ENCODE results near the gene DNAJA2.
"Not testable (repeated sequence)": the region's sequence is repeated elsewhere in the genome, so short reads cannot be mapped to it uniquely, and the experiment has no call there.

DNAJA2 gene

GRCh38 chr16:47004652-47005051 lies 31.2 kb upstream of the DNAJA2 start:
- no peaks in the 10 kb centered on the region for H3K27me3 ChIP-seq (ENCODE audit: insufficient read depth, low read length, poor library complexity, severe bottlenecking)
- H3K36me3 ChIP-seq (ENCODE audit: insufficient read depth, low read length) = no peaks in the 10 kb centered on the region
- H3K4me2 ChIP-seq (ENCODE audit: low read depth, low read length, poor library complexity, severe bottlenecking) = no peak overlapping the region
- H3K9me2 ChIP-seq (replicated peaks; ENCODE audit: low read depth, low read length) = no peaks in the 10 kb centered on the region
- no peaks in the 10 kb centered on the region for H3K4me1 ChIP-seq (ENCODE audit: insufficient read depth, low read length, poor library complexity, severe bottlenecking)
- H3K9me3 ChIP-seq (ENCODE audit: insufficient read depth, low read depth, low read length) = no peaks in the 10 kb centered on the region
- no peak overlapping the region for H3K9ac ChIP-seq (ENCODE audit: low read depth, low read length, poor library complexity, severe bottlenecking)
- H3F3A ChIP-seq (ENCODE audit: low read depth) = no peaks in the 10 kb centered on the region
- TF ChIP-seq EZH2phosphoT487 (IDR thresholded peaks at IDR 0.05; ENCODE audit: borderline replicate concordance) = no peak
- TF ChIP-seq CTCF (conservative IDR thresholded peaks at IDR 0.05; ENCODE audit: low read length) = no peak
- no peaks in the 10 kb centered on the region for H3K79me2 ChIP-seq (ENCODE audit: insufficient read depth, low read length)
- H2AFZ ChIP-seq (ENCODE audit: low read length) = no peak overlapping the region
- no peaks in the 10 kb centered on the region for H4K20me1 ChIP-seq (ENCODE audit: insufficient read depth, low read length, poor library complexity, severe bottlenecking)
- no peak overlapping the region for H3K4me3 ChIP-seq (ENCODE audit: low read length, poor library complexity, severe bottlenecking)

GRCh38 chr16:47000066-47000465 lies 26.6 kb upstream of the DNAJA2 start:
- not testable (repeated sequence) for H2AFZ ChIP-seq (ENCODE audit: low read length); H3F3A ChIP-seq (ENCODE audit: low read depth); H3K4me3 ChIP-seq (ENCODE audit: low read length, poor library complexity, severe bottlenecking); H3K79me2 ChIP-seq (ENCODE audit: insufficient read depth, low read length); H3K27me3 ChIP-seq (ENCODE audit: insufficient read depth, low read length, poor library complexity, severe bottlenecking); H3K9me2 ChIP-seq (replicated peaks; ENCODE audit: low read depth, low read length); H3K4me1 ChIP-seq (ENCODE audit: insufficient read depth, low read length, poor library complexity, severe bottlenecking); H3K9me3 ChIP-seq (ENCODE audit: insufficient read depth, low read depth, low read length); H3K4me2 ChIP-seq (ENCODE audit: low read depth, low read length, poor library complexity, severe bottlenecking); H3K36me3 ChIP-seq (ENCODE audit: insufficient read depth, low read length); H4K20me1 ChIP-seq (ENCODE audit: insufficient read depth, low read length, poor library complexity, severe bottlenecking); H3K9ac ChIP-seq (ENCODE audit: low read depth, low read length, poor library complexity, severe bottlenecking)

GRCh38 chr16:46997844-46998243 lies 24.4 kb upstream of the DNAJA2 start:
- no peak for TF ChIP-seq CTCF (conservative IDR thresholded peaks at IDR 0.05; ENCODE audit: low read length)
- TF ChIP-seq EZH2phosphoT487 (IDR thresholded peaks at IDR 0.05; ENCODE audit: borderline replicate concordance) = no peak
- no peaks in the 10 kb centered on the region for H3K9me3 ChIP-seq (ENCODE audit: insufficient read depth, low read depth, low read length)
- no peaks in the 10 kb centered on the region for H3K36me3 ChIP-seq (ENCODE audit: insufficient read depth, low read length)
- H2AFZ ChIP-seq (ENCODE audit: low read length) = no peak overlapping the region
- no peaks in the 10 kb centered on the region for H3K27me3 ChIP-seq (ENCODE audit: insufficient read depth, low read length, poor library complexity, severe bottlenecking)
- H3K4me2 ChIP-seq (ENCODE audit: low read depth, low read length, poor library complexity, severe bottlenecking) = no peak overlapping the region
- no peak overlapping the region for H3K4me3 ChIP-seq (ENCODE audit: low read length, poor library complexity, severe bottlenecking)
- H4K20me1 ChIP-seq (ENCODE audit: insufficient read depth, low read length, poor library complexity, severe bottlenecking) = no peaks in the 10 kb centered on the region
- no peak overlapping the region for H3K9ac ChIP-seq (ENCODE audit: low read depth, low read length, poor library complexity, severe bottlenecking)
- no peaks in the 10 kb centered on the region for H3K4me1 ChIP-seq (ENCODE audit: insufficient read depth, low read length, poor library complexity, severe bottlenecking)
- H3K79me2 ChIP-seq (ENCODE audit: insufficient read depth, low read length) = no peaks in the 10 kb centered on the region
- H3F3A ChIP-seq (ENCODE audit: low read depth) = no peaks in the 10 kb centered on the region
- H3K9me2 ChIP-seq (replicated peaks; ENCODE audit: low read depth, low read length) = no peaks in the 10 kb centered on the region

- Histone ChIP-seq H3K9me2 (replicated peaks; ENCODE audit: low read depth, low read length) (no peaks in the 10 kb centered on the region), H3K4me2 (ENCODE audit: low read depth, low read length, poor library complexity, severe bottlenecking) (no peak overlapping the region), H3F3A (ENCODE audit: low read depth) (no peaks in the 10 kb centered on the region), H3K79me2 (ENCODE audit: insufficient read depth, low read length) (no peaks in the 10 kb centered on the region), H3K27me3 (ENCODE audit: insufficient read depth, low read length, poor library complexity, severe bottlenecking) (no peaks in the 10 kb centered on the region), H4K20me1 (ENCODE audit: insufficient read depth, low read length, poor library complexity, severe bottlenecking) (no peaks in the 10 kb centered on the region), H3K4me3 (ENCODE audit: low read length, poor library complexity, severe bottlenecking) (no peak overlapping the region), H3K4me1 (ENCODE audit: insufficient read depth, low read length, poor library complexity, severe bottlenecking) (no peaks in the 10 kb centered on the region), H3K9ac (ENCODE audit: low read depth, low read length, poor library complexity, severe bottlenecking) (no peak overlapping the region), H2AFZ (ENCODE audit: low read length) (no peak overlapping the region), H3K36me3 (ENCODE audit: insufficient read depth, low read length) (no peaks in the 10 kb centered on the region), H3K9me3 (ENCODE audit: insufficient read depth, low read depth, low read length) (no peaks in the 10 kb centered on the region)
- TF ChIP-seq EZH2phosphoT487 (IDR thresholded peaks at IDR 0.05; ENCODE audit: borderline replicate concordance) = no peak
- TF ChIP-seq CTCF (conservative IDR thresholded peaks at IDR 0.05; ENCODE audit: low read length) = no peak
Observed at GRCh38 chr16:46996952-46997458, 23.5 kb upstream of the DNAJA2 start.

Measured in Loucy (cell line).